Natural killer cell treated with Interleukin-12 subunit alpha and Interleukin-12 subunit beta and Interleukin-15 and Interleukin-18, amount 100 ng/mL, for 72 hours (primary cell): ENCODE results near the gene MXRA7. TPM values are rescaled to one million over a fixed set of nuclear protein-coding genes. Genes with fewer than 3 reads are reported as not detected.
A peak's percentile ranks its signal among the peaks of the same experiment; 100 is the strongest.
"Not testable (repeated sequence)": the region's sequence is repeated elsewhere in the genome, so short reads cannot be mapped to it uniquely, and the experiment has no call there.

Experiments
- ATAC-seq, 2 donors: fragments of 150-1000 bp; cut with Tn5 transposase in 1 of 2; sonication (Bioruptor Pico), chemical (Tn5 transposase) in 1 of 2; 2 replicates each; pipeline ENCODE4 v1.10.0; 2021
- DNase-seq: peaks from one replicate; pipeline ENCODE4 v3.0.0; 2022; ENCODE audit warnings: low spot score
- H3K27ac Mint-ChIP-seq, 2 donors: 1 replicate in 1 of 2; 2 replicates in 1 of 2; pipeline ENCODE4 v1.8.0; 2022; ENCODE audit warnings: mixed read lengths in 2 of 2, mild to moderate bottlenecking in 1 of 2, moderate library complexity in 1 of 2
- H3K27me3 Mint-ChIP-seq, 2 donors: 1 replicate in 1 of 2; 2 replicates in 1 of 2; pipeline ENCODE4 v1.8.0; 2022; ENCODE audit warnings: mixed read lengths in 2 of 2
- H3K36me3 Mint-ChIP-seq: one replicate; pipeline ENCODE4 v1.8.0; 2022; ENCODE audit warnings: mixed read lengths
- H3K4me1 Mint-ChIP-seq, 2 donors: 1 replicate in 1 of 2; 2 replicates in 1 of 2; pipeline ENCODE4 v1.8.0; 2022; ENCODE audit warnings: low read depth in 2 of 2, mixed read lengths in 2 of 2, mild to moderate bottlenecking in 1 of 2
- H3K4me3 Mint-ChIP-seq: one replicate; pipeline ENCODE4 v1.8.0; 2022; ENCODE audit warnings: mixed read lengths
- H3K9me3 Mint-ChIP-seq: 2 replicates; pipeline ENCODE4 v1.8.0; 2022; ENCODE audit warnings: mixed read lengths
- total RNA-seq, 2 donors: library from RNA; stranded (reverse); gene quantifications; one replicate each; pipeline ENCODE4 v1.2.3, GENCODE V29; 2022

MXRA7 gene
- total RNA-seq, 2 donors from 2014 or later, result 18.1 to 19.4 TPM

DNA sequence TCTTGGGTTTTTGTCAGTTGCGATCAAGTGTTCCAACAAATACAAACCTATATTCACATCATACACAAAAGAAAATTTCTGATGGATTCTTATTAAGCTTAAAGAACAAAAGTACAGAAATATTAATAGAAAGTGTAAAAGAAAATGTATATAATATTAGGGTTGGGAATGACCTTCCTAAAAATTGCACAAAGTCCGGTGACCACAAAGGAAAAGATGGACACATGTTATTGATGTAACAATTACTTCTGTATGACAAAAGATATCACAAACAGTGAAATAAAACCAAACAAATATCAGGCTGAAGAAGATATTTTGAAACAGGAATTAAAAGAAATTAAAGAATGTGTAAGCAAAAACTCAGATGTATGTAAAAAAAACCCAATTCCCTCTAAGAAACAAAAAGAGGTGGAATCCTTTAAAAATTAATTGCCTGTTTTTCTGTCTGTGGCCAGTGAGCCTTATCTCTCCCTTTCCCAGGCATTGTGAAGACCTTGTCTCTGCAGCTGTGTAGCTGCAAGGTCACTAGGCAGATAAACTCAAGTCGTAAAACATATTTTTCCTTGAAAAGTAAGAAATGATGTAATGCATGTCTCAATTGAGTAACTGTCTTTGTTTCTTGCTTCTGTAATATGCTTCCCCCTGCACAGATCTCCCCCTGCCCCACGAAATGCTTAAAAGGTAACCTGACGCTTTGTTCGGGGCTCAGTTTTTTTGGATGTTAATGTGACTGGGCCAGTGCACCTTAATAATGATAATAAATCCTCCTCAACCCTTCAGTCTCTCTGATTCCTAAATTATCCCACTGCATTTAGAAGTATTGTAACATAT is 70.0 kb downstream of the MXRA7 start:
- no peak for ATAC-seq
- H3K27ac Mint-ChIP-seq, result no peak overlapping the region
- no peak for DNase-seq
- no peaks in the 10 kb centered on the region for H3K4me1 Mint-ChIP-seq
- no peaks in the 10 kb centered on the region for H3K9me3 Mint-ChIP-seq
- H3K27me3 Mint-ChIP-seq, result peaks cover 0 to 8% of the 10 kb centered on the region in 2 donors
- no peak overlapping the region for H3K4me3 Mint-ChIP-seq
- H3K36me3 Mint-ChIP-seq, result no peaks in the 10 kb centered on the region

DNA sequence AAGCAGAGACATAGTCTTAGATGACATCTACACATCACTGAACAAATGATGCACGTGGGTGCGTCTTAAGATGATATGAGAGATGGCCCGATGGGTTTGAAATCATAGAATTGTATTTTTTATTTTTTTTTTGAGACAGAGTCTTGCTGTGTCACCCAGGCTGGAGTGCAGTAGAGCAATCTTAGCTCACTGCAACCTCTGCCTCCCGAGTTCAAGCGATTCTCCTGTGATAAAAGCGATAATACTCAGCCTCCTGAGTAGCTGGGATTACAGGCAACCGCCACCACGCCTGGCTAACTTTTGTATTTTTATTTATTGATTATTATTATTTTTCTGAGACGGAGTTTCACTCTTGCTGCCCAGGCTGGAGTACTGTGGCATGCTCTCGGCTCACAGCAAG is 72.5 kb downstream of the MXRA7 start:
- no peaks in the 10 kb centered on the region for H3K9me3 Mint-ChIP-seq
- H3K27ac Mint-ChIP-seq, result no peak overlapping the region
- ATAC-seq (no peak), DNase-seq (no peak)
- H3K4me1 Mint-ChIP-seq, result no peaks in the 10 kb centered on the region
- no peaks in the 10 kb centered on the region for H3K36me3 Mint-ChIP-seq
- H3K27me3 Mint-ChIP-seq, result peaks cover 0 to 9% of the 10 kb centered on the region in 2 donors
- no peak overlapping the region for H3K4me3 Mint-ChIP-seq

- not testable (repeated sequence) for H3K36me3 Mint-ChIP-seq
Observed at GRCh38 chr17:76636486-76637206, 74.1 kb downstream of the MXRA7 start.

DNA sequence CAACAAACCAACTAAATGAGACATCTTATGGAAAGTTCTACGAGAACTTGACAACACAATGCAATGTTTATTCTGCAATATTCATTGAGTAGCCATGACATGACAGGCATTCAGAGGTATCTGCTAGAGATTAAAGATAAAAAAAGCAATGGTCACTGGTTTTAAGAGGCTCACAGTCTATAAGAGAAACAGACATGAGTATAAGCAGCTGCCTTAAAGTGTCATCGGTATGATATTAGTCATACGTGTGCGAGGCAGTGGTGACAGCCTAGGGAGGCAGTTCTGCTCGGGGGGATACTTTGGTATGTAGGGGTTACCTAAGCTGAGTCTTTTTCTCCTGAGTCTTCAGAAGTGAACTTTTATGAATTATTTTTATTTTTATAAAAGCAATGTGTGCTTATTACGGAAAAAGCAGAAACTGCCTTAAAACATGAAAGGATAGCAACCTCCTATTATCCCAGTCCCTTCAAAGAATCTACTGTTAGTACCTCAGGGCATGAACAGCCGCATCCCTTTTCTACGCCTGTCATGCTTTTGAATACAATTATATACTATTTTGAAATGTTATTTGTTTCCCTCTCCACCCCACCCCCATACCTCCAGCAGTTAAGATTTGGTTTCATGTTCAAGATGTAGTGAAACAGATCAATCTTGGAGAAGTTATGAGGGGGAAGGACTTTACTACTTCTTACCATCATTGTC is 75.0 kb downstream of the MXRA7 start:
- H3K36me3 Mint-ChIP-seq, result no peaks in the 10 kb centered on the region
- no peaks in the 10 kb centered on the region for H3K9me3 Mint-ChIP-seq
- DNase-seq (no peak), ATAC-seq (no peak)
- H3K4me3 Mint-ChIP-seq, result no peak overlapping the region
- no peak overlapping the region for H3K27ac Mint-ChIP-seq
- peaks cover 0 to 6% of the 10 kb centered on the region in 2 donors for H3K27me3 Mint-ChIP-seq
- H3K4me1 Mint-ChIP-seq, result peaks cover 0 to 5% of the 10 kb centered on the region in 2 donors

More at GRCh38 chr17:76636486-76637206, 74.1 kb downstream of the MXRA7 start:
- not testable (repeated sequence) for H3K9me3 Mint-ChIP-seq, H3K27ac Mint-ChIP-seq, DNase-seq, H3K4me1 Mint-ChIP-seq, H3K27me3 Mint-ChIP-seq, ATAC-seq, H3K4me3 Mint-ChIP-seq

GRCh38 chr17:76635039-76635438 is 75.7 kb downstream of the MXRA7 start:
- Mint-ChIP-seq H3K4me1 (peaks cover 0 to 5% of the 10 kb centered on the region in 2 donors), H3K36me3 (no peaks in the 10 kb centered on the region), H3K27me3 (peaks cover 0 to 6% of the 10 kb centered on the region in 2 donors), H3K27ac (no peak overlapping the region), H3K9me3 (no peaks in the 10 kb centered on the region), H3K4me3 (no peak overlapping the region)
- no peak for DNase-seq
- no peak for ATAC-seq

- Mint-ChIP-seq H3K36me3 (no peaks in the 10 kb centered on the region), H3K27me3 (peaks cover 0 to 3% of the 10 kb centered on the region in 2 donors), H3K4me1 (peaks cover 0 to 5% of the 10 kb centered on the region in 2 donors), H3K4me3 (no peak overlapping the region), H3K9me3 (no peaks in the 10 kb centered on the region), H3K27ac (no peak overlapping the region)
- DNase-seq, result no peak
- ATAC-seq, result no peak
Observed at GRCh38 chr17:76633628-76634328, 77.0 kb downstream of the MXRA7 start.

DNA sequence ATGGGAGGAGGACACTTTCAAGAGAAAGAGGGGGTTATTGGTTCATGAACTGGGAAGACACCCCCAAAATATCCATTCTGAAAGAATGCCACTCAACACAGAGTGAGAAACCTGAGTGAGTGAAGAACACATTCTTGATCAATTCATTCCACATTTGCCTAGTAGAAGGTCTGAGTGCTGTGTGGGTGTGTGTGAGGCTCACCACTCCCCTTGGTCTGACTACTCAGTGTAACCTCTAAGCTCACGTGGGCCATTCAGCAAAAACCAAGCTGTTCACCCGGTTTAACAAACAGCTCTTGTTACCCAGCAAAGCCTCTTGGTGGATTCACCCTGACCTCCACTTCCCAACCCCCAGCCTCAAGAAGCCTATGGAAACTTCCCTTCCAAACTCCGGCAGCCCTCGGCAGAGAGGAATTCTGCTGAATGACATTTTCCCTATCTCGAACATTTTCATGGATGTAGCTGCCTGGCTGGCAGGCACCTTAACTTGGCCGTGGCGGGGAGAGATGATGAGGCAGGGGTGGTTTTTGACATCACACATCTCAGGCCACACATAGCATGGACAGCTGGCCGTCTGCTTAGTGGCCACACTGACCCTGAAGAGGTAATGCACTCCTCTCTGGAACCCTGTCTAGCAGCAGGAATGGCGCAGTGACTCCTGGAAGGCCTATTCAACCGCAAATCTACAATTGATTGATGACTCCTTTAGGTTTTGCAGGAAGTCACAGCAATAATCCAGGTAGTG is 78.8 kb downstream of the MXRA7 start:
- H3K36me3 Mint-ChIP-seq, result no peaks in the 10 kb centered on the region
- peaks cover 0 to 2% of the 10 kb centered on the region in 2 donors for H3K27me3 Mint-ChIP-seq
- no peak for DNase-seq
- peak in 1 of 2 donors; percentile 86 for ATAC-seq
- H3K4me1 Mint-ChIP-seq, result peaks cover 0 to 5% of the 10 kb centered on the region in 2 donors
- no peak overlapping the region for H3K4me3 Mint-ChIP-seq
- no peak overlapping the region for H3K27ac Mint-ChIP-seq
- H3K9me3 Mint-ChIP-seq, result no peaks in the 10 kb centered on the region

DNA sequence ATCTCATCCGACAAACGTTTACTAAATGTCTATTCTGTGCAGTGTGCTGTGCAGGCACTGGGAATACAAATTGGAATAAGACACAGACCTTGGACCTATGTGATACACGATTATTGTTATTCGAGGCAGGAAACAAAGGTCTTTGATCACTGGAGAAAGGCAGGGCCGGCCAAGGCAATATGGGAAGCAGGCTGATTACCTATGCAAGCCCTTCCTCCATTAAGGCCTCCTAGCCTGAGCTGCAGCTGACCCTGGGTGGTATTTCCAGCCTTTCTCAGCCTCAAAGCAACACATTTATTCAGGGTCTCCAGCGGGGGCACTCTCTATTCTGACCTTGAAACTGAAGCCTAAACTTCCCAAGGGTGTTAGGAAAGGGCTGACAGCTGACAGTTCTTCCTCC is 80.6 kb downstream of the MXRA7 start:
- Mint-ChIP-seq H3K27ac (no peak overlapping the region), H3K4me1 (peaks cover 0 to 5% of the 10 kb centered on the region in 2 donors), H3K36me3 (no peaks in the 10 kb centered on the region), H3K27me3 (peaks cover 0 to 6% of the 10 kb centered on the region in 2 donors), H3K9me3 (no peaks in the 10 kb centered on the region), H3K4me3 (no peak overlapping the region)
- DNase-seq, result no peak
- no peak for ATAC-seq

Other genes starting within 250 kb of the MXRA7 start
- under 1 TPM in 1 of 2 donors, not detected in 1; 0.78 TPM for gene AANAT, start 243.4 kb downstream of the MXRA7 start, total RNA-seq
- gene RHBDF2, start 209.5 kb downstream of the MXRA7 start, total RNA-seq, result 100 to 1,000 TPM; 156 to 234 TPM
- gene CYGB, start 173.3 kb downstream of the MXRA7 start, total RNA-seq, result 1 to 10 TPM; 1.0 to 2.9 TPM
- under 1 TPM in 1 of 2 donors, not detected in 1; 0.78 TPM for gene PRCD, start 170.9 kb downstream of the MXRA7 start, total RNA-seq
- gene ST6GALNAC2, start 125.1 kb downstream of the MXRA7 start, total RNA-seq, result under 1 TPM in 1 of 2 donors, not detected in 1; 0.62 TPM
- gene ST6GALNAC1, start 67.2 kb downstream of the MXRA7 start, total RNA-seq, result not detected
- gene JMJD6, start 15.6 kb upstream of the MXRA7 start, total RNA-seq, result 10 to 100 TPM; 74.3 to 97.1 TPM
- 10 to 100 TPM; 26.4 to 37.0 TPM for gene METTL23, start 15.9 kb upstream of the MXRA7 start, total RNA-seq
- gene SRSF2, start 26.4 kb upstream of the MXRA7 start, total RNA-seq, result 100 to 1,000 TPM; 373 to 571 TPM
- 10 to 100 TPM; 18.1 to 25.5 TPM for gene MFSD11, start 27.2 kb upstream of the MXRA7 start, total RNA-seq
- under 1 TPM in 1 of 2 donors, not detected in 1; 0.59 TPM for gene MGAT5B, start 157.4 kb upstream of the MXRA7 start, total RNA-seq